Fibroblast of skin of right biceps (primary cell): ENCODE measurements around the gene P2RX7.

ENCODE experiments used
- DNase-seq: peaks from one replicate; pipeline ENCODE4 v3.0.0-alpha.2; 2013

Gene P2RX7

GRCh38 chr12:121232977-121233627, 100.4 kb downstream of the P2RX7 start:
- DNase-seq = no peak

- no peak for DNase-seq
Observed at GRCh38 chr12:121233628-121234020, 100.9 kb downstream of the P2RX7 start.

GRCh38 chr12:121236776-121237175, 104.1 kb downstream of the P2RX7 start:
- no peak for DNase-seq

GRCh38 chr12:121237415-121237814, 104.7 kb downstream of the P2RX7 start:
- DNase-seq = no peak
